DND-41 (cell line): ENCODE data around the gene OGFR.

Experiments
- ATAC-seq: fragments of 200-7000 bp; cut with Tn5 transposase; 3 replicates; pipeline ENCODE4 v1.9.1; 2021; ENCODE audit warnings: low read depth; ENCODE audit not compliant: insufficient read depth
- DNase-seq: peaks from one replicate; pipeline ENCODE4 v3.0.0-alpha.2; 2020
- H2AFZ ChIP-seq: 2 replicates; pipeline ENCODE4 v1.6.0; 2012; ENCODE audit warnings: low read depth, low read length
- H3K27ac ChIP-seq: 2 replicates; pipeline ENCODE4 v1.5.1; 2012; ENCODE audit warnings: low read length, inconsistent platforms
- H3K27me3 ChIP-seq: fragments of 200-600 bp; sonication (generic); 2 replicates; pipeline ENCODE4 v1.6.0; 2012; ENCODE audit warnings: low read length, mild to moderate bottlenecking, inconsistent platforms; ENCODE audit not compliant: insufficient read depth, poor library complexity
- H3K36me3 ChIP-seq: 2 replicates; pipeline ENCODE4 v1.5.1; 2012; ENCODE audit warnings: low read length, inconsistent platforms; ENCODE audit not compliant: insufficient read depth
- H3K4me1 ChIP-seq: 2 replicates; pipeline ENCODE4 v1.5.1; 2012; ENCODE audit warnings: mild to moderate bottlenecking, low read length; ENCODE audit not compliant: insufficient read depth
- H3K4me2 ChIP-seq: 2 replicates; pipeline ENCODE4 v1.6.0; 2012; ENCODE audit warnings: mild to moderate bottlenecking, moderate library complexity, low read length, inconsistent platforms; ENCODE audit not compliant: insufficient read depth
- H3K4me3 ChIP-seq, 2 experiments: fragments of 200-600 bp in 1 of 2; shearing (Covaris generic) in 1 of 2; 2 replicates each; pipeline ENCODE4 v1.5.1; 2012 to 2016; ENCODE audit warnings: inconsistent platforms in 2 of 2, low read length in 2 of 2, mild to moderate bottlenecking in 2 of 2, low read depth in 1 of 2, moderate library complexity in 1 of 2
- H3K79me2 ChIP-seq: 2 replicates; pipeline ENCODE4 v1.6.0; 2012; ENCODE audit warnings: low read length, inconsistent platforms; ENCODE audit not compliant: insufficient read depth
- H3K9ac ChIP-seq: 2 replicates; pipeline ENCODE4 v1.6.0; 2012; ENCODE audit warnings: low read depth, mild to moderate bottlenecking, inconsistent platforms, low read length, moderate library complexity
- H3K9me3 ChIP-seq: 2 replicates; pipeline ENCODE4 v1.5.1; 2012; ENCODE audit warnings: low read length, moderate library complexity, mild to moderate bottlenecking, inconsistent platforms; ENCODE audit not compliant: insufficient read depth, severe bottlenecking
- H4K20me1 ChIP-seq: 2 replicates; pipeline ENCODE4 v1.6.0; 2012; ENCODE audit warnings: low read length; ENCODE audit not compliant: insufficient read depth
- EZH2 ChIP-seq: IDR thresholded peaks from 3 replicates; pipeline ENCODE4 v1.6.1; 2012; ENCODE audit warnings: borderline replicate concordance, low read depth, mild to moderate bottlenecking, moderate library complexity, low read length, inconsistent platforms; ENCODE audit not compliant: severe bottlenecking
- TF ChIP-seq, protein P1 (sequence below): IDR thresholded peaks from 2 replicates; pipeline ENCODE4 v1.5.1; 2012; ENCODE audit warnings: borderline replicate concordance, low read length, moderate library complexity, mild to moderate bottlenecking; ENCODE audit not compliant: poor library complexity, severe bottlenecking; ENCODE audit errors: extremely low read depth

OGFR gene

DNA sequence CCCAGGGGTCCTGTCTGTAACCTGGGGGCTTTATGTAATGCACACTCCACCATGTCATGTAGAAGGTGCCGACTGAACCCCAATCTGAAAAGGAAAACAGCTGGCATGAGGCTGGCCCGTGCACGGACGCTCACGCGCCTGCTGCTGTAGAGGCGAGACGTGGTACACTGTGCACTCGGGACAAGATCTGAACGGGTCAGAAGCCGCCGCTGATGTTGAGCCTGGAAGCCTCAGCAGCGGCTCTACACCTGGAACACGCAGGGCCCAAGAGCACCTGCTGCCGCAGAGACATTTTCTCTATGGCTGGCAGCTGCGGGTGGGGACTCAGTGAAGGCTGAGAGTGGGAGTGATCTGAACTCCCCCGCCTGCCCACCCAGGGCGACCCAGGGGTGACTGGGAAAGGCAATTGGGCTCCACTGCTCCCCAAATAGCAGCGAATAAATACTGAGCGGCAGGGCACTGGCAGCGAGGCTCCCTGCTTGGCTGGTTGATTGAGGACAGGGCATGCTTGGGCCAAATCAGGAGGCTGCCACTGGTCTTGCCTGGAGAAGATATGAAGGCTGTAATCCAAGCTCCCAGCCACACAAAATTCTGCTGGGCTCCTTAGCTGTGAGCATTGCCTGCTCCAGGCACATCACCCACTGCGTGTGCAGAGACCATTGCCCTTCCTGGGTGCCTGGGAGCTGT is 2.5 kb upstream of the OGFR start:
- H3K4me1 ChIP-seq, result peaks cover 37% of the 10 kb centered on the region
- H3K9me3 ChIP-seq, result no peaks in the 10 kb centered on the region
- peaks cover 46% of the 10 kb centered on the region for H4K20me1 ChIP-seq
- no peak overlapping the region for H3K4me2 ChIP-seq
- DNase-seq (no peak), ATAC-seq (no peak)
- no peaks in the 10 kb centered on the region for H3K27me3 ChIP-seq
- H2AFZ ChIP-seq, result no peak overlapping the region
- H3K79me2 ChIP-seq, result peaks cover 42% of the 10 kb centered on the region
- TF ChIP-seq EZH2, result no peak
- TF ChIP-seq, protein P1, sequence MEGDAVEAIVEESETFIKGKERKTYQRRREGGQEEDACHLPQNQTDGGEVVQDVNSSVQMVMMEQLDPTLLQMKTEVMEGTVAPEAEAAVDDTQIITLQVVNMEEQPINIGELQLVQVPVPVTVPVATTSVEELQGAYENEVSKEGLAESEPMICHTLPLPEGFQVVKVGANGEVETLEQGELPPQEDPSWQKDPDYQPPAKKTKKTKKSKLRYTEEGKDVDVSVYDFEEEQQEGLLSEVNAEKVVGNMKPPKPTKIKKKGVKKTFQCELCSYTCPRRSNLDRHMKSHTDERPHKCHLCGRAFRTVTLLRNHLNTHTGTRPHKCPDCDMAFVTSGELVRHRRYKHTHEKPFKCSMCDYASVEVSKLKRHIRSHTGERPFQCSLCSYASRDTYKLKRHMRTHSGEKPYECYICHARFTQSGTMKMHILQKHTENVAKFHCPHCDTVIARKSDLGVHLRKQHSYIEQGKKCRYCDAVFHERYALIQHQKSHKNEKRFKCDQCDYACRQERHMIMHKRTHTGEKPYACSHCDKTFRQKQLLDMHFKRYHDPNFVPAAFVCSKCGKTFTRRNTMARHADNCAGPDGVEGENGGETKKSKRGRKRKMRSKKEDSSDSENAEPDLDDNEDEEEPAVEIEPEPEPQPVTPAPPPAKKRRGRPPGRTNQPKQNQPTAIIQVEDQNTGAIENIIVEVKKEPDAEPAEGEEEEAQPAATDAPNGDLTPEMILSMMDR, result no peak
- no peak overlapping the region for H3K27ac ChIP-seq
- no peak overlapping the region for H3K9ac ChIP-seq
- peaks cover 61% of the 10 kb centered on the region for H3K36me3 ChIP-seq
- no peak overlapping the region for H3K4me3 ChIP-seq

- H3K79me2 ChIP-seq, result peaks cover 41% of the 10 kb centered on the region
- peak overlapping the region; percentile 47 for H3K9ac ChIP-seq
- H3K9me3 ChIP-seq, result no peaks in the 10 kb centered on the region
- peak overlapping the region; percentile 66 for H3K4me2 ChIP-seq
- H3K27ac ChIP-seq, result peak overlapping the region; percentile 63
- H3K27me3 ChIP-seq, result no peaks in the 10 kb centered on the region
- DNase-seq, result no peak
- peak overlapping the region; percentile 13 to 97; a peak in 3 of 4 replicates for H3K4me3 ChIP-seq
- TF ChIP-seq, protein P1, result peak; percentile 14
- TF ChIP-seq EZH2, result no peak
- peak; percentile 24 for ATAC-seq
- peaks cover 38% of the 10 kb centered on the region for H3K4me1 ChIP-seq
- peak overlapping the region; percentile 85 for H2AFZ ChIP-seq
- H4K20me1 ChIP-seq, result peaks cover 43% of the 10 kb centered on the region
- H3K36me3 ChIP-seq, result peaks cover 61% of the 10 kb centered on the region
These were observed 511 bp upstream of the OGFR start for GRCh38 chr20:62804021-62804626.

DNA sequence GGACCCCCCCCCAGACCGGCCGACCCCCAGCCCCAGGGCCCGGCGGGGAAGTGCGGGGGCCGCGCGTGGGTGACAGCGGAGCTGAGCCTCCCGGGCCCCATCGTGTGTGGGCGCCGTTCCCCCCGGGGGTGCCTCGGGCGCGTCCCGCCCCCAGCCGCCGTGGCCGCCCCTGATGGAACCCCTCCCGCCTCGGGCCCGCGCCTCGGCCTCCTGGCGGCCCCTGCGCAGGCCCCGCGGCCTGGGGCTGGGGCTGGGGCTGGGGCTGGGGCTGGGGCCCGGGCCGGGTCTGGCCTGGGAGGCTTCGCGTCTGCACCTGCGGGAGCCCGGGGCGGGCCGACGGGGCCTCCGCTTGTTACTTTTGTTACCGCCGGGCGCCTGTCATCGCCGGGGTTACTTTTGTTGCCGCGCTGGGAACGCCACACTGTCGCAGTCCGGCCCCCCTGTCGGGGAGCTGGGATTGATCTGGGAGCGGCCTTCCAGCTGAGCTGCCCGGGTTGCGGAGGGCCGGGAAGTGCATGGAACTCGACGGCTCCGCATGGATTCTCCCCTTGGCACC is 598 bp downstream of the OGFR start:
- Histone ChIP-seq H3K9me3 (no peaks in the 10 kb centered on the region), H3K27me3 (no peaks in the 10 kb centered on the region), H3K36me3 (peaks cover 62% of the 10 kb centered on the region), H3K27ac (peak overlapping the region; percentile 89), H4K20me1 (peaks cover 47% of the 10 kb centered on the region), H2AFZ (no peak overlapping the region), H3K4me3 (peak overlapping the region; percentile 88 to 97; a peak in 3 of 4 replicates), H3K9ac (peak overlapping the region; percentile 85), H3K4me2 (peak overlapping the region; percentile 97), H3K4me1 (peaks cover 38% of the 10 kb centered on the region), H3K79me2 (peaks cover 44% of the 10 kb centered on the region)
- peak; percentile 46 for ATAC-seq
- DNase-seq, result peak; percentile 47
- TF ChIP-seq EZH2, result no peak
- TF ChIP-seq, protein P1, result no peak
